Type B pancreatic cell (in vitro differentiated cells): ENCODE data around the gene MGAT5. TPM values are rescaled to one million over a fixed set of nuclear protein-coding genes. Genes with fewer than 3 reads are reported as not detected.

Experiments used
- DNase-seq: peaks from one replicate; pipeline ENCODE4 v3.0.0; 2021; ENCODE audit warnings: mixed read lengths; ENCODE audit not compliant: unreplicated experiment; ENCODE audit errors: extremely low spot score
- H3K27ac Mint-ChIP-seq: 2 replicates; pipeline ENCODE4 v1.8.0; 2021; ENCODE audit warnings: mild to moderate bottlenecking, mixed read lengths
- H3K27me3 Mint-ChIP-seq: 2 replicates; pipeline ENCODE4 v1.8.0; 2021; ENCODE audit warnings: mixed read lengths
- H3K36me3 Mint-ChIP-seq: 2 replicates; pipeline ENCODE4 v1.8.0; 2021; ENCODE audit warnings: mixed read lengths
- H3K4me1 Mint-ChIP-seq: one replicate; pipeline ENCODE4 v1.8.0; 2021; ENCODE audit warnings: mixed read lengths; ENCODE audit not compliant: unreplicated experiment
- H3K4me3 Mint-ChIP-seq: 2 replicates; pipeline ENCODE4 v1.8.0; 2021; ENCODE audit warnings: mild to moderate bottlenecking, mixed read lengths
- H3K9me3 Mint-ChIP-seq: 2 replicates; pipeline ENCODE4 v1.8.0; 2021; ENCODE audit warnings: mixed read lengths
- total RNA-seq: library from RNA; stranded (reverse); gene quantifications from 2 replicates; pipeline ENCODE4 v1.2.1, GENCODE V29; 2021; ENCODE audit warnings: low replicate concordance
- TF ChIP-seq, protein P1 (sequence below): fragments of 200-600 bp; sonication (generic); conservative IDR thresholded peaks from 2 replicates; pipeline ENCODE4 v1.5.0; 2021; ENCODE audit warnings: antibody characterized with exemption, mild to moderate bottlenecking

MGAT5 gene
- total RNA-seq, 1 donor from 2014 or later: 37.2 TPM

DNA sequence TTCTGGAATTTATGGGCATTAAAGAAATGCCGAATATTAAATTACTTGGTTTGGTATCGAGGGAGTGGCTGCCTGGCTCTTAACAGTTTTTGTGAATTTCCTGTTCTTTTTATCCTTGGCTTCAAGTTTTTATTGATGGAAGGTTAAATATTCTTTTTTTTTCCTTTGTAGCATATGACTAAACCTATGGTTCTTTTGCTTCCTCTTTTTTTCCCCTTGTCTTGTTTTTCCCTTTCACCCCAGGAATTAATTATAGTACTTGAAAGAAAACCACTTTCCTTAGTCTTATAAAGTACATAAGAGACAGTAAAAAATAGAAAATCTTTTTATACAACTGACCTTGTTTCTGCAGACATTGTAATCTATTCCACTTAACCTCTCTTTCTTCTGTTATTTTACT, 42.4 kb downstream of the MGAT5 start:
- Mint-ChIP-seq H3K4me3 (no peak overlapping the region), H3K27ac (no peak overlapping the region), H3K9me3 (no peaks in the 10 kb centered on the region), H3K27me3 (no peaks in the 10 kb centered on the region), H3K4me1 (peaks cover 4% of the 10 kb centered on the region), H3K36me3 (no peaks in the 10 kb centered on the region)
- DNase-seq: no peak
- TF ChIP-seq, protein P1, sequence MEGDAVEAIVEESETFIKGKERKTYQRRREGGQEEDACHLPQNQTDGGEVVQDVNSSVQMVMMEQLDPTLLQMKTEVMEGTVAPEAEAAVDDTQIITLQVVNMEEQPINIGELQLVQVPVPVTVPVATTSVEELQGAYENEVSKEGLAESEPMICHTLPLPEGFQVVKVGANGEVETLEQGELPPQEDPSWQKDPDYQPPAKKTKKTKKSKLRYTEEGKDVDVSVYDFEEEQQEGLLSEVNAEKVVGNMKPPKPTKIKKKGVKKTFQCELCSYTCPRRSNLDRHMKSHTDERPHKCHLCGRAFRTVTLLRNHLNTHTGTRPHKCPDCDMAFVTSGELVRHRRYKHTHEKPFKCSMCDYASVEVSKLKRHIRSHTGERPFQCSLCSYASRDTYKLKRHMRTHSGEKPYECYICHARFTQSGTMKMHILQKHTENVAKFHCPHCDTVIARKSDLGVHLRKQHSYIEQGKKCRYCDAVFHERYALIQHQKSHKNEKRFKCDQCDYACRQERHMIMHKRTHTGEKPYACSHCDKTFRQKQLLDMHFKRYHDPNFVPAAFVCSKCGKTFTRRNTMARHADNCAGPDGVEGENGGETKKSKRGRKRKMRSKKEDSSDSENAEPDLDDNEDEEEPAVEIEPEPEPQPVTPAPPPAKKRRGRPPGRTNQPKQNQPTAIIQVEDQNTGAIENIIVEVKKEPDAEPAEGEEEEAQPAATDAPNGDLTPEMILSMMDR: no peak

DNA sequence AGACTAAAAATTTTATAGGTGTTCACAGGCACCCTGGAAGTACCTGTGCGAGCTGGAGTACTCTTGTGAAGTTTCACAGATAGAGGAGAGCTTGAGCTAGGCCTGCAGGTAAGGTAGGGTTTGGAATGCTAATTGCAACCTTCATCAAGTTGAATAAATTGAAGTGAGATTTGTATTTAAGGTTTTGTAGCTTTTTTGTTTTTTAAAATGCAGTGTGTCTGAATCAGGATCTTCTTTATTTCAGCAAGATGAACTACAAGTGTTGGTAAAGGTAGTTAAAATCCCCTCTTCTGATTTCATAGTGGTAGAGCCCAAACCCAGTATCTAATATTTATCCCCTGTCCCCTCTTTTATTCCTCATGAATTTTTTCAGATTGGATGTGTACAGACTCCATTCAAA, 45.5 kb downstream of the MGAT5 start:
- Mint-ChIP-seq H3K9me3 (no peaks in the 10 kb centered on the region), H3K27me3 (no peaks in the 10 kb centered on the region), H3K4me3 (no peak overlapping the region), H3K27ac (no peak overlapping the region), H3K4me1 (peaks cover 4% of the 10 kb centered on the region), H3K36me3 (no peaks in the 10 kb centered on the region)
- TF ChIP-seq, protein P1: no peak
- no peak for DNase-seq

DNA sequence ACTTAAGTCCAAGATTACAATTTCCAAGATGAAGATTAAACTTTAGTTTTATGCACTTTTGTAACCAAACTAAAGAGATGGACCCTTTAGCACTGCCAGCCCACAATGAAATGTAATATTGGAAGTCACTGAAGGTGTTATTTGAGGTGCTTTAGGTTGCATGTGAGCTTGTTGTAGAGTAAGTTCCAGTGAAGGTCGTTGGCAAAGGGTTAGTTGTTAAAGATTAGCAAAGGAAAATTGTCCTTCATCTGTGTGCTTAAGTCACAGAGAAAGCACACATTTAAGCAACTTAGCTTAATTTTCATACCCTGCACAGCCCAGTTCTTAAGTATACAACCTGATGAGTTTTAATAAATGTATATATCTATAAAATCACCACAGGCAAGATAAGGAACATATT, 46.7 kb downstream of the MGAT5 start:
- H3K4me3 Mint-ChIP-seq: no peak overlapping the region
- H3K4me1 Mint-ChIP-seq: peaks cover 4% of the 10 kb centered on the region
- TF ChIP-seq, protein P1: no peak
- no peak for DNase-seq
- no peaks in the 10 kb centered on the region for H3K9me3 Mint-ChIP-seq
- no peak overlapping the region for H3K27ac Mint-ChIP-seq
- no peaks in the 10 kb centered on the region for H3K36me3 Mint-ChIP-seq
- H3K27me3 Mint-ChIP-seq: no peaks in the 10 kb centered on the region

DNA sequence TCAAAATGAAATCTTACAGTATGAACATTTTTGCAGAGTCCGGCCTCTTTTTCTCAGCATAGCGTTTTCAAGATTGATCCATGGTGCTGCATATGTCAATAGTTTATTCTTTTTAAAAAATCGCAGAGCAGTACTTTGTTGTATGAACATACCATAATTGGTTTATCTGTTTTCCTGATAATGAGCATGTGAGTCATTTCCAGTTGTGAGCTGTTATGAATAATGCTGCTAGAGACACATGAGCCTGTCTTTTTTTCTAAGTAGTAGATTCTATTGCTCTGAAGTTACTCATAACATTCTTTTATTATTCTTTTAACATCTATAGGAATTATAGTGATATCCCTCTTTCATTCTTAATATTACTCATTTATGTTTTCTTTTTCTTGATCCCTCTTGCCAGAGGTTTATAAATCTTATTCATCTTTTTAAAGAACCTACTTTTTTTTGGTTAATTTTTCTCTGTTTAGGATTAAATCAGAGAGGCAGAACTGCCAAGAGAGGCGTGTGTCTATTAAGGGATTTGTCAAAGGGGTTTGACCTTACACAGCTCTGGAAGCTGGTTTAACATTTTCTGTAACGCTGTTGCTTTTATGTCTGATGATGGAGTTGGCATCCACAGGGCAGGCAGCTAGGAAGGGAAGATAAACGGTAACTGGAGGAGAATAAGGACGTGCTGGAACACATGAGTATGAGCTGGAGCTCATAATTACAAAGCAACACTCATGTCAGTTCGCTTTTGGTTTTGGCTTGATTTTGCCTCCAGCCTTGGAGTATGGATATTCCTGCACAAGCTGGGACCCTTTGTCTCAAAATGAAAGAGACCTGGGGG, 47.4 kb downstream of the MGAT5 start:
- TF ChIP-seq, protein P1: no peak
- no peak overlapping the region for H3K27ac Mint-ChIP-seq
- no peaks in the 10 kb centered on the region for H3K27me3 Mint-ChIP-seq
- no peak overlapping the region for H3K4me3 Mint-ChIP-seq
- no peaks in the 10 kb centered on the region for H3K36me3 Mint-ChIP-seq
- no peak for DNase-seq
- H3K4me1 Mint-ChIP-seq: peaks cover 2% of the 10 kb centered on the region
- no peaks in the 10 kb centered on the region for H3K9me3 Mint-ChIP-seq

DNA sequence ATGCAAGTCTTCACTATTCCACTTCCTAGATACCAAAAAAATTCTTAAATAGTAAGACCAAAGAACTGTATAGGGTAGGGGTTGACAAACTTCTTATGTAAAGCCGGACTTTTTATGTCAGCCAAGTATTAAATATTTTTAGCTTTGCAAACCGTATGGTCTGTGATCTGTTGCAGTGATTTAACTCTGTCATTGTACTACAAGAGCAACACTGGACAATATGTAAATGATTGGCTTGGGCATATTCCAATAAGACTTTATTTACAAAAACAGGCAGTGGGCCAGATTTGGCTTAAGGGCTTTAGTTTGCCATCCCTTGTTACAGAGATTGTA, 48.0 kb downstream of the MGAT5 start:
- Mint-ChIP-seq H3K27me3 (no peaks in the 10 kb centered on the region), H3K27ac (no peak overlapping the region), H3K36me3 (no peaks in the 10 kb centered on the region), H3K4me3 (no peak overlapping the region), H3K9me3 (no peaks in the 10 kb centered on the region), H3K4me1 (peaks cover 5% of the 10 kb centered on the region)
- no peak for DNase-seq
- TF ChIP-seq, protein P1: no peak
